Astrocyte of the hippocampus (primary cell): ENCODE measurements around the gene PNPO.

Experiments
- DNase-seq: peaks from one replicate; pipeline ENCODE4 v3.0.0; 2011; ENCODE audit warnings: low read depth, low spot score

The PNPO gene

DNA sequence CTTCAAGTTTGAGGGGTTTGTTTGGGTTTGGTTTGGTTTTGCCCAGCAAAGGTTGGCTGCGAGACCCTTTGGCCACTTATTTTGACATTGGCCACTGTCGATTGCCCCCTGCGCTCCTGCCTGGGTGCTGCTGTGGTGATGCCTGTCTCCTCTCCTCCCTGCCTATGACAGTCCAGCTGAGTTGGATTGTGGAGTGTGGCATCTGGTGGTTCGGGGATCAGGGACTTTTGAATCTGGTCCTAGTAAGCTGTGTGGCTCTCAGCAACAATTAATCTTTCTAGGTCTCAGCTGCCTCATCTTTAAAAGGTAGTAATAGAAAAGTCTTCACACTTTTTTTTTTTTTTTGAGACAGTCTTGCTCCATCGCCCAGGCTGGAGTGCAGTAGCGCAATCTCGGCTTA is 56.7 kb downstream of the PNPO start:
- no peak for DNase-seq
